22Rv1 (cell line): ENCODE results near the gene SCAPER.

Source experiments
- H3K27ac ChIP-seq: fragments of 450-650 bp; 2 replicates; pipeline ENCODE4 v1.5.1; 2017
- CTCF ChIP-seq: fragments of 450-650 bp; IDR thresholded peaks from 2 replicates; pipeline ENCODE4 v1.5.1; 2017; ENCODE audit warnings: mild to moderate bottlenecking
- ZFX ChIP-seq: fragments of 450-650 bp; IDR thresholded peaks from 2 replicates; pipeline ENCODE4 v1.6.1; 2017; ENCODE audit warnings: antibody characterized with exemption, borderline replicate concordance

SCAPER gene

DNA sequence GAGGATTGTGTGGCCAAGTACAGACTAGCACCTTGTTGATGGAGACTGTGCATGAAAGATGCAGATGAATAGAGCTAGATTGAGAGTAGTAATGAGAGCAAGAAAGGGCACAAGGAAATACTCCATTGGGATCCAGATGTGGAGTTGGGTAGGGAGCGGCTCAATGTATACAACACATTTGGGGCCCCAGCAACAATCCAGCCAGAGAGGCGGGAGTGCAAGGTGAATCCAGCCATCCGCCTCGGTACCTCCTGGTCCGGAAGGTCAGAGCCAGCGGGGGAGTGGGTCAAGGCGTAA, 559.6 kb downstream of the SCAPER start:
- TF ChIP-seq CTCF (no peak), ZFX (no peak)

GRCh38 chr15:76344893-76345582, 560.1 kb downstream of the SCAPER start:
- H3K27ac ChIP-seq = no peak overlapping the region

More for the DNA sequence above, 559.6 kb downstream of the SCAPER start:
- no peak overlapping the region for H3K27ac ChIP-seq

DNA sequence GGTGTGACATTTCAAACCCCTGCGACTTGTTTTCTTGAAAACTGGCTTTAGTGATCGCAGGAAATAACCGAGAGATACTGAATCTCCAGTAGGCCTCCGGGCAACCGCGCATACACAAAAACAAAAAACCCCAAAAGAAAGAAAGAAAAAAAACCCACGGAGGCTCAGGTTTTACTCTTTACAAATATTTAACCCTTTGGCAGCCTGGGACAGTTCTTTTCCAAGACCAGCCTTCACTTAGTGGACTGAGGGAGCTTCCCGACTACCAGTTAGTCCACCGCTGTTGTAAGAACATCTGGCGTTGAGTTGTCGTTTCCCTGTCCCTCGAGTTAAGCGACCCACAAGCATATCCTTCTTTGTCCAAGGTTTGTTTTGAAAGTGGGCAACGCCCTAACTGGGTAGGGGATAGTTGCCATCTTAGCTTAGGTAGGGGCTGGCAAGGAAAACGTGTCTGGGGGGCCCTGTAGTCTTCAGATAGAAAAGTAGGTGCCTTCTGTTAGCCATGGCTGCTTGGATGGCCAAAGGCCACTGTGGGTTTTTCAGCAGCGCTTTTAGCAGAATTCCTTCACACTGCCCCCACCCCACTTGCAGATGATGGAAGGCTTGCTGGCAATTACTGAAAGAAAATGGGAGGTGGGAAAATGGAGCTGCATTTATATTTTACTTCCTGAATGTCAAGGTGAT, 561.7 kb downstream of the SCAPER start:
- no peak overlapping the region for H3K27ac ChIP-seq
- TF ChIP-seq ZFX (no peak), CTCF (no peak)

More at GRCh38 chr15:76344893-76345582, 560.1 kb downstream of the SCAPER start:
- TF ChIP-seq CTCF = no peak
- no peak for TF ChIP-seq ZFX

DNA sequence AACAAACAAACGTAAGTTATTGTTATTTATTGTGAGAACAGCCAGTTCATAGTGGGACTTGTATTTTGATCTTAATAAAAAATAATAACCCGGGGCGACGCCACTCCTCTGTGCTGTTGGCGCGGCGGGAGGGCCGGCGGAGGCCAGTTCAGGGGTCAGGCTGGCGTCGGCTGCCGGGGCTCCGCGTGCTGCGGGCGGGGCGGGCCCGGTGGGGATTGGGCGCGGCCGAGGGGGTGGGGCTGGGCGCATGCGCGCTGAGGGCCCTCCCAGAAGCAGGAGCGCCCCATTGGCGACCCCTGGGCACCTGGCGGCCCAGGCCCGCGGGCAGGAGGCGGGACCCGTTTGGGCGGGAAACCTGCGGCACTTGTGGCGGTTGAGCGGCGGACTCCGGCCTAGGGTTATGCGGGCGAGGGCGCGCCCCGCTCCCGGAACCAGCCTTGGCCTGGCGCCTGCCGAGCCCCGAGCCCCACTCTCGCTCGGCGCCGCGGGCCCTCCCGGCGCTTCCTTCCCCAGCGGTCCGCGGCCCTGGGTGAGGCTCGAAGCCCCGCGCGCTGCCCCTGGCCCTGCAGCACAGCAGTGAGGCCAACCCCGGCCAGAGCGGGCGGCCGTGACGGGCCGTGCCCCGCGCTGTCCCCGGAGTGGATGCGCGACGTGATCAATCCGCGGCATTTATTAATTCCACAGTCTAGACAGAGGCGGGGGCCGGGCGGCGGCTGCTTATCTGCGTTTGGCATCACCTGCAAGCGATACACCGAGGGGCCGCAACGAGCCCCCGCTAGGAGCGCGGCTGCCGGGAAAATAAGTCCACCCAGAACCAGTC, 562.5 kb downstream of the SCAPER start:
- no peak overlapping the region for H3K27ac ChIP-seq
- no peak for TF ChIP-seq CTCF
- no peak for TF ChIP-seq ZFX

DNA sequence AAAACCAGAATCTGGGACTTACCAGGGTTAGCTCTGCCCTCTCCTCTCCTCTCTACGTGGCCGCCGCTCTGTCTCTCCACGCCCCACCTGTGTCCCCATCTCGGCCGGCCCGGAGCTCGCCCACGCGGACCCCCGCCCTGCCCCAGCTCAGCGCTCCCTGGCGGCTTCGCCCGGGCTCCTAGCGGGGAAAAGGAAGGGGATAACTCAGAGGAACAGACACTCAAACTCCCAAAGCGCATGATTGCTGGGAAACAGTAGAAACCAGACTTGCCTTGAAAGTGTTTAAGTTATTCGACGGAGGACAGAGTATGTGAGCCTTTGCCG, 563.1 kb downstream of the SCAPER start:
- TF ChIP-seq CTCF = no peak
- no peak for TF ChIP-seq ZFX
- H3K27ac ChIP-seq = no peak overlapping the region

GRCh38 chr15:76341366-76342057, 563.6 kb downstream of the SCAPER start:
- TF ChIP-seq CTCF = no peak
- no peak for TF ChIP-seq ZFX

More at GRCh38 chr15:76341366-76342057, 563.6 kb downstream of the SCAPER start:
- H3K27ac ChIP-seq = no peak overlapping the region
